H1 (cell line): ENCODE data around the gene ACTL9. TPM values are rescaled to one million over a fixed set of nuclear protein-coding genes. Genes with fewer than 3 reads are reported as not detected.

Experiments used
- CREB1 ChIP-seq: IDR thresholded peaks from 2 replicates; pipeline ENCODE4 v1.6.1; 2012; ENCODE audit warnings: inconsistent platforms
- SIN3A ChIP-seq, 2 experiments: IDR thresholded peaks in 1 of 2; conservative IDR thresholded peaks in 1 of 2; 2 replicates each; pipeline ENCODE4 v1.6.1; 2011 to 2012; ENCODE audit warnings: low read length in 2 of 2, improper control_type of control experiment in 1 of 2, low read depth in 1 of 2, mild to moderate bottlenecking in 1 of 2
- TBP ChIP-seq: IDR thresholded peaks from 2 replicates; pipeline ENCODE4 v1.6.1; 2011; ENCODE audit warnings: low read depth, low read length, improper control_type of control experiment
- polyA plus RNA-seq, 7 experiments: library from polyadenylated mRNA; depleted of rRNA in 3 of 7; stranded (reverse) in 5 of 7; unstranded in 2 of 7; fragments of >200 nt in 5 of 7; fragments of 200-250 nt in 2 of 7; gene quantifications; 1 replicate in 5 of 7; 2 replicates in 1 of 7; 4 replicates in 1 of 7; pipeline versions ENCODE4 v1.2.1 to v1.2.3, GENCODE V29; 2011 to 2013; ENCODE audit warnings: missing spikeins in 2 of 7, mixed read lengths in 2 of 7
- total RNA-seq: library from RNA; stranded (reverse); fragmentation: NEBNext Ultra II Directional; extraction: Animal tissue kit (Norgen Biotek cat#: 25700); gene quantifications from 2 replicates; pipeline ENCODE4 v1.2.1, GENCODE V29; 2021

Gene ACTL9
- total and polyA plus RNA-seq, 2 of the 8 experiments (the other 6 are each of a cell fraction or from before 2014, with no cell fraction given): not detected

GRCh38 chr19:8665468-8666213 is 33.0 kb downstream of the ACTL9 start (continued):
- TF ChIP-seq CREB1 (no peak), TBP (no peak), SIN3A (conservative IDR thresholded peaks at IDR 0.05 in 1 of 2, IDR thresholded peaks at IDR 0.05 in 1 of 2; ENCODE audit: low read depth in 1 of 2, low read length in 2 of 2) (no peak)
